OCI-LY7 (cell line): ENCODE results near the gene NFAM1. TPM values are rescaled to one million over a fixed set of nuclear protein-coding genes. Genes with fewer than 3 reads are reported as not detected.

Experiments
- BruUV-seq: library from RNA; stranded (reverse); fragments of 400-500 nt; replicated peaks from 2 replicates; lab custom pipeline; 2021; lab: Mats Ljungman, UMichigan
- CTCF ChIA-PET: fragments of 300-600 bp; sonication (Branson Sonifier 250); formaldehyde crosslinking; loops from one replicate; lab custom pipeline; 2022; ENCODE audit warnings: antibody characterized with exemption; ENCODE audit not compliant: unreplicated experiment; lab: Charles Lee
- POLR2A ChIA-PET: fragments of 300-600 bp; sonication (Branson Sonifier 250); formaldehyde crosslinking; loops from one replicate; lab custom pipeline; 2022; ENCODE audit warnings: antibody characterized with exemption; lab: Charles Lee
- DNase-seq: peaks from one replicate; pipeline ENCODE4 v3.0.0-alpha.2; 2015; ENCODE audit warnings: low spot score
- H2AFZ ChIP-seq: fragments of 200-600 bp; sonication (generic), shearing (Covaris generic); 2 replicates; pipeline ENCODE4 v1.6.1; 2014; ENCODE audit warnings: mild to moderate bottlenecking, antibody characterized with exemption, low read length, moderate library complexity
- H3K27ac ChIP-seq: fragments of 200-600 bp; sonication (generic); 2 replicates; pipeline ENCODE4 v1.5.1; 2014; ENCODE audit warnings: mixed run types, low read depth, mild to moderate bottlenecking, moderate library complexity, low read length, inconsistent platforms; ENCODE audit not compliant: poor library complexity, severe bottlenecking
- H3K36me3 ChIP-seq: fragments of 200-600 bp; sonication (generic); 2 replicates; pipeline ENCODE4 v1.6.1; 2014; ENCODE audit warnings: mild to moderate bottlenecking, antibody characterized with exemption, low read length, moderate library complexity, mixed read lengths; ENCODE audit not compliant: insufficient read depth
- H3K4me1 ChIP-seq: fragments of 200-600 bp; sonication (generic); 2 replicates; pipeline ENCODE4 v1.5.1; 2014; ENCODE audit warnings: mild to moderate bottlenecking, low read length; ENCODE audit not compliant: insufficient read depth, poor library complexity, severe bottlenecking
- H3K4me2 ChIP-seq: fragments of 200-600 bp; sonication (generic); 2 replicates; pipeline ENCODE4 v1.6.1; 2014; ENCODE audit warnings: mild to moderate bottlenecking, low read length
- H3K4me3 ChIP-seq: fragments of 200-600 bp; sonication (generic); 2 replicates; pipeline ENCODE4 v1.5.1; 2014; ENCODE audit warnings: mild to moderate bottlenecking, low read depth, low read length; ENCODE audit not compliant: poor library complexity, severe bottlenecking
- H3K79me2 ChIP-seq: fragments of 200-600 bp; sonication (generic); 2 replicates; pipeline ENCODE4 v1.6.1; 2016; ENCODE audit warnings: low read depth, mild to moderate bottlenecking, low read length, moderate library complexity, mixed read lengths; ENCODE audit not compliant: insufficient read depth
- H3K9me2 ChIP-seq: fragments of 200-600 bp; sonication (generic); 2 replicates; pipeline ENCODE4 v1.6.1; 2016; ENCODE audit warnings: mild to moderate bottlenecking, low read length, mixed read lengths; ENCODE audit not compliant: insufficient read depth
- H3K9me3 ChIP-seq: fragments of 200-600 bp; sonication (generic); 2 replicates; pipeline ENCODE4 v1.6.1; 2014; ENCODE audit warnings: mild to moderate bottlenecking, mixed run types, low read length, mixed read lengths
- H4K20me1 ChIP-seq: fragments of 200-600 bp; sonication (generic); 2 replicates; pipeline ENCODE4 v1.6.1; 2014; ENCODE audit warnings: mild to moderate bottlenecking, antibody characterized with exemption, low read length, moderate library complexity, mixed read lengths; ENCODE audit not compliant: insufficient read depth
- CTCF ChIP-seq: fragments of 200-600 bp; sonication (generic); conservative IDR thresholded peaks from 2 replicates; pipeline ENCODE4 v1.5.1; 2014; ENCODE audit warnings: mild to moderate bottlenecking, antibody characterized with exemption, low read length, moderate library complexity, mixed read lengths
- EZH2phosphoT487 ChIP-seq: fragments of 200-600 bp; sonication (generic); IDR thresholded peaks from 2 replicates; pipeline ENCODE4 v1.6.1; 2018; ENCODE audit warnings: low read depth, borderline replicate concordance, mild to moderate bottlenecking, mixed run types, antibody characterized with exemption, low read length, moderate library complexity, mixed read lengths
- intact Hi-C: fragments of 100-400 bp; cut with micrococcal nuclease; formaldehyde crosslinking; loops from one replicate; pipeline ENCODE4 v1.10.0; 2022; ENCODE audit not compliant: unreplicated experiment
- total RNA-seq, 2 experiments: library from RNA; depleted of rRNA in 1 of 2; stranded (reverse); fragments of >200 nt in 1 of 2; shearing (Covaris generic) in 1 of 2; gene quantifications; 2 replicates each; pipeline ENCODE4 v1.2.3, GENCODE V29; 2014 to 2022

NFAM1 gene
- total RNA-seq, 2 experiments from 2014 or later = 0.16 to 0.88 TPM

GRCh38 chr22:42434748-42435425, 2.7 kb upstream of the NFAM1 start:
- Histone ChIP-seq H3K4me3 (no peak overlapping the region), H3K4me2 (peak overlapping the region; percentile 30), H3K36me3 (no peaks in the 10 kb centered on the region), H3K9me2 (no peaks in the 10 kb centered on the region), H2AFZ (no peak overlapping the region), H4K20me1 (no peaks in the 10 kb centered on the region), H3K4me1 (peaks cover 52% of the 10 kb centered on the region), H3K79me2 (no peaks in the 10 kb centered on the region), H3K9me3 (no peaks in the 10 kb centered on the region), H3K27ac (no peak overlapping the region)
- POLR2A ChIA-PET = no interaction called here
- TF ChIP-seq CTCF = no peak
- no peak for TF ChIP-seq EZH2phosphoT487
- no peak for DNase-seq
- intact Hi-C loops = loop anchor here (5.0 kb wide), 1 partner anchor 138 kb away; no protein-coding TSS in a partner anchor
- CTCF ChIA-PET = interaction anchor here (0.6 to 0.7 kb wide), 2 partner anchors 351 to 485 kb away, joined by 3 to 8 read pairs; no protein-coding TSS in a partner anchor
- BruUV-seq = no TSS peak

GRCh38 chr22:42433754-42434682, 1.8 kb upstream of the NFAM1 start:
- no peaks in the 10 kb centered on the region for H3K79me2 ChIP-seq
- no peak for TF ChIP-seq CTCF
- TF ChIP-seq EZH2phosphoT487 = no peak
- peaks cover 43% of the 10 kb centered on the region for H3K4me1 ChIP-seq
- H3K4me3 ChIP-seq = no peak overlapping the region
- H3K4me2 ChIP-seq = peak overlapping the region; percentile 30
- CTCF ChIA-PET = interaction anchor here (0.5 to 0.7 kb wide), 2 partner anchors 350 to 654 kb away, joined by 3 read pairs; no protein-coding TSS in a partner anchor
- no peaks in the 10 kb centered on the region for H3K36me3 ChIP-seq
- DNase-seq = no peak
- H4K20me1 ChIP-seq = no peaks in the 10 kb centered on the region
- H3K9me3 ChIP-seq = no peaks in the 10 kb centered on the region
- POLR2A ChIA-PET = no interaction called here
- intact Hi-C loops = no loop called here
- no peak overlapping the region for H3K27ac ChIP-seq
- H2AFZ ChIP-seq = no peak overlapping the region
- BruUV-seq = no TSS peak
- no peaks in the 10 kb centered on the region for H3K9me2 ChIP-seq
